K562 (cell line): ENCODE measurements around the gene HOXA4. TPM values are rescaled to one million over a fixed set of nuclear protein-coding genes. Genes with fewer than 3 reads are reported as not detected.
A peak's percentile ranks its signal among the peaks of the same experiment; 100 is the strongest.

Experiments used
- BCLAF1 ChIP-seq, 2 experiments: fragments of 450-650 bp in 1 of 2; IDR thresholded peaks; 2 replicates each; pipeline ENCODE4 v1.6.1; 2011 to 2017; ENCODE audit warnings: low read depth in 2 of 2, antibody characterized with exemption in 1 of 2, borderline replicate concordance in 1 of 2, low read length in 1 of 2, mild to moderate bottlenecking in 1 of 2, mixed read lengths in 1 of 2; ENCODE audit not compliant: control insufficient read depth in 1 of 2
- HNRNPH1 ChIP-seq: fragments of 200-400 bp; formaldehyde crosslinking; optimal IDR thresholded peaks from 2 replicates; pipeline ENCODE3; 2017; ENCODE audit warnings: low read depth, mild to moderate bottlenecking, low read length, moderate library complexity
- NFYB ChIP-seq: IDR thresholded peaks from 2 replicates; pipeline ENCODE4 v1.6.1; 2011; ENCODE audit warnings: mild to moderate bottlenecking, moderate library complexity; ENCODE audit not compliant: insufficient read length; ENCODE audit errors: extremely low read depth
- RBM17 ChIP-seq: fragments of 200-400 bp; formaldehyde crosslinking; IDR thresholded peaks from 2 replicates; pipeline ENCODE4 v1.6.1; 2017; ENCODE audit warnings: low read depth, mild to moderate bottlenecking, low read length, borderline replicate concordance
- SIN3A ChIP-seq, 2 experiments: fragments of 150-350 bp in 1 of 2; IDR thresholded peaks; 2 replicates each; pipeline ENCODE4 v1.6.1; 2011 to 2016; ENCODE audit warnings: borderline replicate concordance in 2 of 2, low read depth in 2 of 2, low read length in 2 of 2, mild to moderate bottlenecking in 2 of 2, moderate library complexity in 2 of 2; ENCODE audit not compliant: control insufficient read depth in 1 of 2
- VEZF1 ChIP-seq: fragments of 200-800 bp; sonication (Bioruptor generic); IDR thresholded peaks from 2 replicates; pipeline ENCODE4 v1.6.1; 2017; ENCODE audit warnings: missing genetic modification characterization, missing compliant biosample characterization
- ZNF436 ChIP-seq: fragments of 250-450, 450-650 bp; sonication (Bioruptor Pico); formaldehyde crosslinking; IDR thresholded peaks from 2 replicates; pipeline ENCODE4 v1.7.0; 2020; ENCODE audit warnings: mild to moderate bottlenecking
- ZNF609 ChIP-seq: sonication (generic); formaldehyde crosslinking; IDR thresholded peaks from 2 replicates; pipeline ENCODE4 v1.8.1; 2023; ENCODE audit warnings: missing genetic modification reagents, mild to moderate bottlenecking, borderline replicate concordance
- polyA plus RNA-seq, 8 experiments: library from polyadenylated mRNA; depleted of rRNA in 4 of 8; stranded (reverse) in 5 of 8; unstranded in 3 of 8; fragments of >200 nt; fragmentation: Nextera tagmentation in 2 of 8; fragmentation: Illumina TruSeq in 1 of 8; extraction: Ambion mirVana in 2 of 8; extraction: Trizol in 1 of 8; gene quantifications; 2 replicates each; pipeline versions ENCODE4 v1.2.1 to v1.2.3, GENCODE V29; 2011 to 2014; ENCODE audit warnings: inconsistent platforms in 1 of 8, missing spikeins in 1 of 8
- total RNA-seq, 7 experiments: library from RNA; depleted of rRNA in 6 of 7; stranded (reverse); fragments of >200 nt in 6 of 7; fragmentation: Illumina TruSeq in 2 of 7; extraction: Trizol in 2 of 7; gene quantifications; 2 replicates each; pipeline versions ENCODE4 v1.2.1 to v1.2.3, GENCODE V29; 2011 to 2021; ENCODE audit warnings: low replicate concordance in 1 of 7

HOXA4 gene
- total and polyA plus RNA-seq, 9 of the 15 experiments (the other 6 are each of a cell fraction or from before 2014, with no cell fraction given) = not detected

- no peak for TF ChIP-seq ZNF609
- peak; percentile 8 for TF ChIP-seq NFYB
- no peak for TF ChIP-seq RBM17
- no peak for TF ChIP-seq ZNF436
- TF ChIP-seq HNRNPH1 = no peak
- TF ChIP-seq VEZF1 (CRISPR knock-in tag) = peak; percentile 62
- TF ChIP-seq SIN3A (IDR thresholded peaks at IDR 0.05; ENCODE audit: borderline replicate concordance in 2 of 2, control insufficient read depth in 1 of 2, low read depth in 2 of 2, low read length in 2 of 2) = no peak
- no peak for TF ChIP-seq BCLAF1 (IDR thresholded peaks at IDR 0.05; ENCODE audit: borderline replicate concordance in 1 of 2, control insufficient read depth in 1 of 2, low read depth in 2 of 2, low read length in 1 of 2)
These were observed 34.4 kb downstream of the HOXA4 start, which contains the start of gene HOXA1 (continued) for GRCh38 chr7:27095897-27096767.
